HG03575 (cell line): ENCODE results near the gene KCNK7.

Source experiments
- ATAC-seq: cut with Tn5 transposase; IDR thresholded peaks from one replicate; pipeline ENCODE4 v1.9.1; 2021; ENCODE audit not compliant: unreplicated experiment, insufficient number of reproducible peaks, low FRiP score; ENCODE audit errors: extremely low read depth

KCNK7 gene

DNA sequence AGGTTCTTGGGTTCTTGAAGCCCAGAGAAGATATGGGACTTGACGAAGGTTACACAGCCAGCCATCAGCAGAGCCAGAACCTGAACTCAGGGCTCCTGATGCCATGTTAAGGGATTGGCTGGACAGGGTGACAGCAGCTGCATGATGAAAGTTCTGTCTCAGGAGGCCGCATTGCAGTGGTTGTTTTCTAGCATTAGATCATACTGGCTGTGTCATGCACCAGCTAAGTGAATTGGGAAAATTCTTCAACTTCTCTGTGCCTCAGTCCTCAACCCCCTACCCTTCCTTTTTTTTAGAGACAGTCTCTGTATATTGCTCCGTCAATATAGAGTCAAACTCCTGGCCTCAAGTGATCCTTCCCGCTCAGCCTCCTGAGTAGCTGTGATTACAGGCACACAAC is 32.0 kb downstream of the KCNK7 start:
- ATAC-seq = no peak

DNA sequence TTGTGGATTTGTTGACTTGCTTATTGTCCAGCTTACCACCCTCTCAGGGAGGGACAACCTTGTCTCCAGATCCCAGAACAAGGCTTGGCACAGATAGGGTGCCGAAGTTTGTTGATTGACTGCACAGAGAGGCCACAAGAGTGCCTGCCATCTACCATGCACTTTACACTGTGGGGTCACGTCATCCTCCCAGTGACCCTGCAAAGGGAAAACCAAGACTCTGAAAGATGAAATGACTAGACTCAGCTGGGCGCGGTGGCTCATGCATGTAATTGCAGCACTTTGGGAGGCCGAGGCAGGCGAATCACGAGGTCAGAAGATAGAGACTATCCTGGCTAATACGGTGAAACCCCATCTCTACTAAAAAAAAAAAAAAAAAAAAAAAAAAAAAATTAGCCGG is 32.8 kb downstream of the KCNK7 start:
- ATAC-seq = no peak

DNA sequence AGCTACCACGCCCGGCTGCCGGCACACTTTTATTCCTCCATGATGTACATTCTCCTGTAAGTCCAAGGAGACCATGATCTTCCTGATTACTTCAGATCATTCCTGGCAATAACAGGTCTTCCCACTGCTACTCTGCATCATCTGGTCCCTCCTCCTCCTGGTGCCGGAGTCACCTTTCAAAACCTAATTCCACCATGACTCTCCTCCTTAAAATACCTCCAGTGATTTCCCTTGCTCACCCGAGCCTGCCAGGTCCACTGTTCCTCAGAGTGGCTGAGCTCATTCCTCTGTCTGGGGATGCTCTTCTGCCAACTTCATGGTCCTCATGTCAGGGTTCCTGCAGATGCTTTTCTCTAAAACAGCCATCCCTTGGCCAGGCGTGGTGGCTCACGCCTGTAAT is 33.6 kb downstream of the KCNK7 start:
- ATAC-seq = no peak

DNA sequence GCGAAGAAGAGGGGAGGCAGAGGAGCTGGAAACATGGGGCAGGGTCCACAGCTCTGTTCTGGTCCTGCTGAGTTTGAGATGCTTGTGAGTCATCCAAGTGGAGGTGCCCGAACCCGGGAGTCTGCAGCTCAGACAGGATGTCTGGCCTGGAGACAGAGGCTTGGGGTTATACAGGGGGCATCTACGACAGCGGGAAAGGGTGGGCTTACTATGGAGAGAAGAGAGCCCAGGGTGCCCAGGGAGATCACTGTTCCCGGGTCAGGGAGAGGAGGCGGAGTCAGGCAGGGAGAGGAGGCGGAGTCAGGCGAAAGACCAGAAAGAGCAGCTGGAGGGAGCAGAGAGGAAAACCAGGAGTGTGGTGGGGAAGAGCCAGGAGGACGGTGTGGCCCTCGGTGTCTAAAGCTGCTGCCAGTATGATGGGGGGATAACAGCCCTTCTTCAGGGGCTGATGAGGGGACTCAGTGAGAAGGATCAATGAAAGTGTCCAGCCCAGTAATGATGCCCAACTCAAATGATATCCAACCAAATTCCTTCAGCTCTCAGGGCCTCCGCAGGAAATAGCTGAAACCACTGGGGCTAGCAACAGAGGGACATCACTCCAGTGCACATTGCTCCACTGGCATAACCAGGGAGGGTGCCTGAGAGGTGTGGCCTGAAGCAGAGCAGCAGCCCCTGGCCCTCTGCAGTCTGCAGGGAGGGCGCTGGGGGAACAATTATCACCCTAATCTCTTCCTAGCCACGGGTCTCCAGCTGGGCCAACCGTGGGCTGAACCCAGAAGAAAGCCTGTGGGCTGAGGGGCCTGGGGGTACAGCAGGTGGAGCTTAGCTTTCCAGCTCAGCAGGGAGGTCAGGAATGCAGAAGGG is 34.8 kb downstream of the KCNK7 start:
- no peak for ATAC-seq

DNA sequence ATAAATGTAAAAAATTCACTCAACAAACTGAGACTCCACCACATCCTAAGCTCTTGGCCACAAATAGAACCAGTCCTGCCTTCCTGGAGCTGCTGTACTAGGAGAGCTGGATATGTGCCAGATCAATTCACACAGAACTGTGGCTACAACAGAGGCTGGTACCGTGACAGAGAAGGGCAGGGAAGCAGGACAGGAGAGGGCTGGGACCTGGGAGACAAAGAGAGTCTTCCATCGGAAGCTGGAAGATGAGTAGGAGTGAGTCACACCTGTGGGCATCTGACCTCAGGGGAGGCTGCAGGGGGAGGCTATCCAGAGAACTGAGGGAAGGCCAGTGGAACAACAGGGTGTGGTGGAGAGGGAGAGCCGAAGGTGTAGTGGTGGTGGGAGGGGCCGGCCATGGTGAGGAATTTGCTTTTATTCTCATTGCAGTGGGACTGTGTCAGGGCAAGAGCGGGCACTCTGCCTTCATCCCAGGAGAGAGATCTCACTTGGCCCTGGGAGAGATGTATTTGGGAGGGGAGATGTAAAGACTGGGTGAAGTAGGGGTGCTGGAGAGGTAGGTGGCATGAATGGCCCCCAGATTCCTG is 35.6 kb downstream of the KCNK7 start:
- no peak for ATAC-seq

DNA sequence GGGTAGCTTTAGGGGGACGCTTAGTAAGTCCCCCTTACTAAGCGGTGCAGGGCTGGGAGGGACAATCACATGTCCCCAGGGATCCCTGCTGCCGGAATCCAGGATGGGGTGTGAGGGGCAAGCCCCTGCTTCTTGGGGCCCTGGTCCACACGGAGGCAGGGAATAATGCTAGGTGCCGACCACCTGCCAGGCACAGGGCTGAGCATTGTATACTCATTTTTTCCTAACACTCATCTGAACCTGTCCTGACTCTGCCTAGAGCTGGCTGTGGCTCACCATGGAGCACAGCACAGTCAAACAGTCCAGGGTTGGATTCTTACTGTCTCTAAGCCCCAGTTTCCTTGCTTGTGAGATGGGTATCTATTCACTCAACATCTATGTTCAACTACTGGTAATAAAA is 36.1 kb downstream of the KCNK7 start:
- ATAC-seq = no peak

DNA sequence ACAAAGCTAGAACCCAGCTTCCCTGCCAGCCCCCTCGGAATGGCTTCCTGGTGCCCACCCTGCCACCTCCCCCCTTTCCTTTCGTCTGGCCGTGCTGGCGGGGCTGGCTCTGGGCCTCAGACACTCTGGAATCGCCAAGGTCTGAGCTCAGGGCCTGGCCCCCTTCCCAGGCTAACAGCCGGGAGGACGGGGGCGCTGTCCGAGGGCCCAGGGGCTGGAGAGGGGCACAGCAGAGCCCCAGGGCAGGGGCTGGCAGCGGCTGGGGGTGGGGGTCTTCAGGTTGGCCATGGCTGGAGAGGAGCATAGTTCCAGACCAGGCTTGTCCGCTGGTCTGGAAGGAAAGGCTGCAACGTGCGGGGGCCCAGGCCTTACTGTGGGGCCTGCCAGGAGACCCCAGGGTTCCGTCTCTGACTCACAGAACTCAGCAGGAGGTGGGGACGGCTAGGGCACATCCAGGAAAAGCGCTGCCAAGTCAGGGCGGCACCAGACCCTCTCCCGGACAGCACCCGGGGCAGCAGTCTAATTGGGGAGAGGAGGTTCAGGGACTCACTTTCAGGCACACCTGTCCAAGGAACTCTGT is 36.6 kb downstream of the KCNK7 start:
- no peak for ATAC-seq

DNA sequence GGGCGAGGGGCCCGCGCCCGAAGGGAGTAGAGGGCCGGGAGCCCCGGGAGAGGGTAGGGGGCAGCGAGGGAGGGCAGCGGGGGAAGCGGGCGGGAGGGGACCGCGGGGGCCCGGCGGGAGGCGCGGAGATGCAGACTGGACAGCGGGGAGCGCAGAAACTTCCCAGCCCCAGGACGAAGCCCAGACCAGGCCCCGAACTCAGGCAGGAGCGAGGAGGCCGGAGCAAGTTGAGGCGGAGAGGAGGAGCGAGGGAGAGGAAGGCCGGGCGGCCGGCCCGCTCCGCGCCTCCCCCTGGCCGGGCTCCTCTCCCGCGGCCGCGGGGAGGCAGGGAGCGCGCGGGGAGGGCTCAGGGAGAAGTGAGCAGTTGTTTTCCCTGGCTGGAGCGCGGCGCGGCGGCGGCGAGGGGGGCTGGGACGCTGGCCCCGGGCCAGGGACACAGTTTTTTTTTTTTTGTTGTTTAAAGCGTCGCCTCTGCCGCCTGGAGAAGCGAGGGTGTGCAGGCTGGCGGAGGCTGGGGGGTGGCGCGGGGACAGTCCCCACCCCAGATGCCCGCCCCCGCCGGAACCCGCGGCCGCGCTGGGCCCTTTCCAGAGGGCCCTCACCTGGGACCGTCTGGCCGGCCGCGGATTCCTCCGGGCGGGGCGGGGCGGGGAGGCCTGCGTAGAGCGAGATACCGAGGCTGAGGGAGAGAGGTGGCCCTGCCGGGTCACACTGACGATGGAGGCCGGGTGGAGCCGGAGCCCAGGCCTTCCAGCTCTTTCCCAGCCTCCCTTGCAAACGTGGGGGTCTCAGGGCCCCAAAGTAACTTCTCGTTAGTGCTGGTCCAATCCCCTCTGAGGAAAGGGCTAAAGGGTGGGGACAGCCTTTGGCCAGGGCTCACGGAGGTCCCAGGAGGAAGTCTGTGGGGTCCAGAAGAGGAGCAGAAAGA is 37.3 kb downstream of the KCNK7 start, which contains the start of gene LTBP3:
Gene LTBP3 (minus strand): TSS at position 358 of the 928 bp plus-strand sequence. CDS start 400 bp downstream, outside the sequence.
- ATAC-seq = no peak

DNA sequence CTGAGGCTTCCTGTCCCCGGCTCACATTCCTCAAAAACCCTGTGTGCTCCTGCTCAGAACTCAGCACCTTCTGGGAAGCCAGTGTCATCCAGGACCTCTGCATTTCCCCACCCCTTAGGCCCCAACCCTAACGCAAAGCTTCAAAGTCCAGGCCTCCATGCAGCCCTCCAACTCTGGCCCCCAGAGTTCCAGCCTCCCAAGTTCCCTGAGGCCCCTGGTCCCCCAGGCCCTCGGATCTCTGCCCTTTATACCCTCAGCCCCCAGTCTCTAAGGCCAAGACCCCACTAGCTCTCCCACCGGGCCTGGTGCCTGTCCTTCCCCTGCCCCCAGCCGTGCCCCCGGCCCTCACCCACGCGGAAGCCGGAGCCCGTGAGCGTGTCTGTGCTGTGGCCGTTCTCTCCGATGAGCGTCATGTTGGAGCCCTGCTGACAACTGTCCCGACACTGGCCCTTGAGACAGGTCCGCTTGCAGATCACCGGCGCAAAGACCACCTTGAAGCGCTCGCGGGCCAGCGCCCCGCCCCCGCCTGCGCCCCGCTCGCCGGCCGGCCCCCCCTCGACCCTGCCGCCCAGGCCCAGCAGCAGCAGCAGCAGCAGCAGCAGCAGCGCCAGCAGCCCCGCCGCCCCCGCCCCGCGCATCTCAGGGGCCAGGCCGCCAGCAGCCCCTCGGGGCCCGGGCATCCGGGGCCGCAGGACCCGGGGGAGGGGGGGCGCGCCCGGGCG is 38.2 kb downstream of the KCNK7 start:
- ATAC-seq = no peak

DNA sequence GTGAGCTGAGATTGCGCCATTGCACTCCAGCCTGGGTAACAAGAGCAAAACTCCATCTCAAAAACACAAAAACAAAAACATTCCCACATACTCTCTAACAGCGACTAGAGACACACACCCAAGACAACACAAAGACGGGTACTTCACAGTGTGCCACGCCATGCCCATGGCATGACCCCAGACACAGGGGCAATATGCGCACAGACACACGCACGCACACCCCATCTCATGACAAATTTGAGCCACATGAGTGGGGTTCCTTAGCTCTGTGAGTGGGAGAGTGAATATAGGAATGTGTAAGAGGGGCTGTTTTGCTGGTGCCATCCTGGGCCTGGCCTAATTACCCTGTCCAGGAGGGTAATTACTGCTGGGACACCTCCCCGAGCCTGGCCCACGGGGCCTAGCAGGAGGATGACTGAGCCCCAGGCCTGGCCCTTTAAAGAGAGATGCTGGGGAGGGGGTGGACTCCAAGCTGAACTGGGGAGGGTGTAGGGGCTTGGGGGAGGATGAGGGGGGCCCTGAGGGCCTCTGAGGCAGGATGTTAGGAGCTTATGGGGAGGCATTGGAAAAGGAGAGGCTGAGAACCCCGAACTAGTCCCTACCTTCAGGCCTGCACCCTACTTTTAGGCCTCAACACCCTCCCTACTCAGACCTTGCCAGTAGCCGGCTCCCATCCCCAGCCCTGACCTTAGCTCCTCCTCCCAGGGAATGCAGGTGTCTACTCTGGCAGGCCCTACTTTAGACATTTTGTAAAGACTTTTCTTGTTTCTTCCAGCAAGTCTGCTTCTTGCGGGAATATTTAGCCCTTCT is 38.9 kb downstream of the KCNK7 start:
- no peak for ATAC-seq

DNA sequence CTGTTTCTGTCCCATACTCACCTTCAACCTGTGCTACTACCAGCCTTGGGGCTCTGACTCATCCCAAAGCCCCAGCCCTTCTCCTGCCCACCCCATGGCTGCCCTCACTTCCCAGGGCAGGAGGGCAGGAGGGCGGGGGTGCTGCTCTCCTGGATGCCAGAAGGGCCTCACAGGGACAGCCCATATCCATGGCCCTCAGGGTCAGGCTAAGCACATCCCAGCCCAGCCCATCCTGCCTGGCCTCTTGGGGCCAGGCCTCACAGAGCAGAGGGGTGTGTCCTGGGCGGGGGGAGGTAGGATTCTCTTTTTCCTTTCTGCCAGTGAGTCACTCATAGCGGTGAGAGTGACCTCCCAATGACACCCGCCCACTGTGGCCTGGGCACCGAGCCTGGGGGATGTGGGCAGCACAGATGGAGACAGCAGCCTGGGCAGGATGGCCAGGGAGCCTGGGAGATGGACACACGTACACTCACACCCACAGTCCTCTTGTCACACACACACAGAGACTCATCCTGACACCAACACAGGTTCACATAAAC is 39.8 kb downstream of the KCNK7 start:
- ATAC-seq = no peak

DNA sequence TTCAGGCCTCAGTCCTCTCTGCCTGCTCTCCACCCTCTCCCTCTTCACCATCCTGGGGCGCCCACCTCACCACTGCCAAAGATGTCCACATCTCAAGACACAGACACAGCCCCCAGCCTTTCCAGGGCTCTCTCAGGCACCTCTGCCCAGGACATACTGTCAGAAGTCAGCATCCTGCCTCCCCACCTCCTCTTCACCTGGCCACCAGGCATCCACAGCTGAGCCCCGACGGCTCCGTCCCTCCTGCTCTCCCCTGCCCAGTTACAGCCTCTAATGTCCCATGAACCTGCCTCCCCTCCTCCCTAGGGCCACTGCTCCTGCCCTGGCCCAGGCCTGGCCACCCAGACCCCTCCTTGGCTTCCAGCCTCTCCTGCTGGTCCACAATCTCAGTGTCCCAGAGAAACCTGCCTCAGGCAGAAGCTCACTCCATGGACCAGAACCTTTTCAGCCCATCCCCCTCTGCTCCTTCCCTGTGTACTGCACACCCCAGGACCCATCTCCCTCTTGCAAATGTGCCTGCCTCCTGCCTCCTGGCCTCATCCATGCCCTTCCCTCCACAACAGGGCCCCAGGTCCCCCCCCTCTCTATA is 40.7 kb downstream of the KCNK7 start:
- no peak for ATAC-seq

DNA sequence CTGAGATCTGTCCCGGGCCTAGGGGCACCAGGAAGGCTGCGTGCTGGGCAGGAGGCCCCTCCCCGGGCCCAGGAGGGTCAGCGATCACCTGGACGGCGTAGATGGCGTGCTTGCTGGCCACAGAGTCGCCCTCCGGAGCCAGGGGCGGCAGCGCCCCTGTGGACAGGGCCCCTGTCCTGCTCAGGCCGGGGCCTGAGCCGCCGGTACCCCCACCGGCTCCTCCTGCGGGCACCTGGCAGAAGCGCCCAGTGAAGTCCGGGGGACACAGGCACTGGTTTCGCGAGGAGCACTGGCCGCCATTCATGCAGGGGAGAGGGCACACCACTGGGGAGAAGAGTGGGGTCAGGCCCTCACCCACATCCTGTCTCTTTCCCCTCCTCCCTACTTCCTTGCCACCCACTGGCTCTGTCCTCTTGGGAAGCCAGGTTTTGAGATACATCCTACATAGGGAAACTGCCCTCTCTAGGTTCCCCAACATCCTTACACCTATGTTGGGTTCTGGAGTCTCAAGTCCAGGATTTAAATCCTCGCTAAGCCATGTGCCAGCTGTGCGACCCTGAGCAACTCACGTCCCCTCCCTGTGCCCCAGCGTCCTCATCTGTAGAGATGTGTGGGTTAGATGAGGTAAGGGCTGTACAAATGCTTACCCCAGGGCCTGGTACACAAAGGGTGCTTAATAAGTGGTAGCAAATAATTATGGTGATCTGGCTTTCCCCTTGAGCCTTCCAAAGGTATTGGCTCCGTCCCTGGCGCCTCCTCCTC is 41.4 kb downstream of the KCNK7 start:
- no peak for ATAC-seq

DNA sequence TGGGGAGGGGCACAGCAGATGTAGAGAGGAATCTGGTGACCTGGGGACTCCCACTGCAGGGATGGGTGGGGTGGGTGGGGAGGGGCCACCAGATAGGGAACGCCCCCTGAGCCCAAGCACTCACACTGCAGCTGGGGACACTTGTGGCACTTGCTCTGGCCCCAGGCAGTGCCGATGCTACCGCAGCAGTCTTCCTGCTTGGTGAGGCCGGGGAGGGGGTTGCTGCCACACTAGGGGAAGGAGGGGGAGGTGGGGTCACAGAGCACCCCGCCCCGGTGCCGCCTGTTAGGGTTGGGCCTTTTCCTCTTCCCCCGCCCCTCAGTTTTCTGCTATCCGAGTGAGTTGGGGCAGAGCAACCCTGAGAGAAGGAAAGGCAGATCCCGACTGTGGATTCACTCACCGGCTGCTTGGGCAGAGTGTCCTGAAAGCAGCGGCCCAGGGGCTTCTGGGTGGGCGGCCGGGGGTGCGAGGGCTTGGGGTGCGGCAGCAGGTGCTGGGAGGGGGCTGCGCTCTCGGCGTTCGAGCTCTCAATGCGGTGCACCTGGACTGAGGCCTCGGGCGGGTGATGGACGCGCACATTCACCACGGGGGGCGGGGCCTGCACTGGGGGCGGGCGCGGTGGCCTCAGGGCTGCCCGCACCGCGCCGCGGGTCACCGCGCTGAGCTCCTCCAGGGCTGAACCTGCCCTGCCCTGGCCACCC is 42.1 kb downstream of the KCNK7 start:
- ATAC-seq = no peak

DNA sequence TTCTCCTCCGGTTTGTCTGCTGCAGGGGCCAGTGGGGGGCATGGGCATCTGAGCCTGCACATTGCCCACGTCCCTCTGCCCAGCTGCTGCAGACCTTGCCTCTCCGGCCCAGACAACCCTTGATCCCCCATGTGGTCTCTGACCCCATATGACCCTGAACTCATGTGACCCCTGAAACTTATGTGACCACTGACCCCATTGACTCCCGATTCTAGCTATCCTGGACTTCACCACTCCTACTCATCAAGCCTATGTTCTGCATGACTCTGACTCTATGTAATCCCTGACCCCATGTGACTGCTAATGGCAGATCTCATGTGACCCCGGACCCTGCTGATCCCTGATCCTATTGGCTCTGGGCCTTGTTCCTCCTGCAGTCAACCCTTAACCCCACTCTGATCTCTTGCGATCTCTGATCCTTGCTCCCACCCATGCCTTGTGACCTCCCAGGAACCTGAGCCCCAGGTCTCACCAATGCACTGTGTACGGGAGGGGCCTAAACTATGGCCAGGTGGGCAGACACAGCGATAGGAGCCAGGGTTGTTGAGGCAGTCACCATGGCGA is 43.1 kb downstream of the KCNK7 start:
- no peak for ATAC-seq
